Spleen (tissue), 7 donors: Measurements from ENCODE around the gene ALK.

Experiments used
- POLR2A ChIP-seq, 3 donors: fragments of 450-650 bp; IDR thresholded peaks; one replicate each; pipeline ENCODE4 v1.5.1; 2017; ENCODE audit warnings: antibody characterized with exemption in 3 of 3, mild to moderate bottlenecking in 1 of 3
- TF ChIP-seq, protein P1 (sequence below), 11 experiments: fragments of 200-600 bp in 7 of 11; fragments of 450-650 bp in 4 of 11; sonication (generic) in 4 of 11; IDR thresholded peaks in 8 of 11; conservative IDR thresholded peaks in 3 of 11; 1 replicate in 7 of 11; 2 replicates in 4 of 11; pipeline versions ENCODE4 v1.4.0 to v1.8.0; 2016 to 2021; ENCODE audit warnings: antibody characterized with exemption in 11 of 11, inconsistent platforms in 4 of 11, mild to moderate bottlenecking in 1 of 11
- donor health status: DM: no; HTN: no; CAD: no; lungs with moderate emphysema.
- donor health status: DM: no; HTN: no; CAD: no.
- donor health status: DM: no; HTN: no; CAD: no.

DNA sequence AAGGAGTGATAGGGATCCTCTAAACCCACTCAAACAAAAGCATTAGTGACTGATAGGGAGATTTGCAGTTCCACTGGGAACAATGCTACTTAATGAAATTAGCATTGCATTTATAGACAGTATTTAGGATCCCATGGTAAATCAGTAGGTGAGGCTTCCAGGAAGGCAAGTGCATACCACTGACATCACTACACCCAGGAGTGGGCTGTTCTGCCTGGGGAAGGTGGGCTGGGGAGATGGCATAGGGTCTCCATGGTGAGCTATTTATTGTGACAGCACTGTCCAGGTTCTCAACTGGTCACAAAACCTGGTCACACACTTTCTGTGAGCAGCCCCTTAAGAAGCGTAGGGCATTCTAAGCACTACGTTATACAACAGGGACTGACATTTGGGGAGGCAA lies 262.2 kb downstream of the ALK start:
- TF ChIP-seq, protein P1, sequence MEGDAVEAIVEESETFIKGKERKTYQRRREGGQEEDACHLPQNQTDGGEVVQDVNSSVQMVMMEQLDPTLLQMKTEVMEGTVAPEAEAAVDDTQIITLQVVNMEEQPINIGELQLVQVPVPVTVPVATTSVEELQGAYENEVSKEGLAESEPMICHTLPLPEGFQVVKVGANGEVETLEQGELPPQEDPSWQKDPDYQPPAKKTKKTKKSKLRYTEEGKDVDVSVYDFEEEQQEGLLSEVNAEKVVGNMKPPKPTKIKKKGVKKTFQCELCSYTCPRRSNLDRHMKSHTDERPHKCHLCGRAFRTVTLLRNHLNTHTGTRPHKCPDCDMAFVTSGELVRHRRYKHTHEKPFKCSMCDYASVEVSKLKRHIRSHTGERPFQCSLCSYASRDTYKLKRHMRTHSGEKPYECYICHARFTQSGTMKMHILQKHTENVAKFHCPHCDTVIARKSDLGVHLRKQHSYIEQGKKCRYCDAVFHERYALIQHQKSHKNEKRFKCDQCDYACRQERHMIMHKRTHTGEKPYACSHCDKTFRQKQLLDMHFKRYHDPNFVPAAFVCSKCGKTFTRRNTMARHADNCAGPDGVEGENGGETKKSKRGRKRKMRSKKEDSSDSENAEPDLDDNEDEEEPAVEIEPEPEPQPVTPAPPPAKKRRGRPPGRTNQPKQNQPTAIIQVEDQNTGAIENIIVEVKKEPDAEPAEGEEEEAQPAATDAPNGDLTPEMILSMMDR (IDR thresholded peaks at IDR 0.05 in 8 of 11, conservative IDR thresholded peaks at IDR 0.05 in 3 of 11), result no peak
- TF ChIP-seq POLR2A (IDR thresholded peaks at IDR 0.05), result no peak
